Prostate gland (tissue), 2 donors: ENCODE measurements around the gene COMMD6. TPM values are rescaled to one million over a fixed set of nuclear protein-coding genes. Genes with fewer than 3 reads are reported as not detected.

Source experiments
- DNase-seq: peaks from one replicate; pipeline ENCODE4 v3.0.0-alpha.2; 2019; ENCODE audit warnings: low spot score
- H3K27ac ChIP-seq, 2 donors: fragments of 200-600 bp; sonication (generic); 2 replicates each; pipeline ENCODE4 v1.5.1; 2017 to 2019
- H3K27me3 ChIP-seq: fragments of 200-600 bp; sonication (generic); replicated peaks from 2 replicates; pipeline ENCODE4 v1.5.1; 2019; ENCODE audit not compliant: insufficient read depth
- H3K36me3 ChIP-seq, 2 donors: fragments of 200-600 bp; sonication (generic); 1 replicate in 1 of 2; 2 replicates in 1 of 2; pipeline versions ENCODE4 v1.5.1 to v1.8.1; 2017 to 2019
- H3K4me1 ChIP-seq: fragments of 200-600 bp; sonication (generic); replicated peaks from 2 replicates; pipeline ENCODE4 v1.5.1; 2019
- H3K4me3 ChIP-seq, 2 donors: fragments of 200-600 bp; sonication (generic); 2 replicates each; pipeline ENCODE4 v1.5.1; 2017 to 2019
- H3K9me3 ChIP-seq: fragments of 200-600 bp; sonication (generic); 2 replicates; pipeline ENCODE4 v1.5.1; 2017
- POLR2A ChIP-seq: fragments of 450-650 bp; IDR thresholded peaks from one replicate; pipeline ENCODE4 v1.6.1; 2016; ENCODE audit warnings: antibody characterized with exemption, mild to moderate bottlenecking
- POLR2AphosphoS5 ChIP-seq: sonication (generic); formaldehyde crosslinking; IDR thresholded peaks from one replicate; pipeline ENCODE4 v1.6.1; 2017; ENCODE audit warnings: antibody characterized with exemption
- WGBS: methylation state at CpG from one replicate; pipeline ENCODE4 v1.1.5; 2018; 5-methylcytosine and 5-hydroxymethylcytosine counted together
- intact Hi-C: fragments of 100-400 bp; cut with DNase I; formaldehyde crosslinking; loops from one replicate; pipeline ENCODE4 v1.14.2; 2022
- total RNA-seq, 2 donors: library from RNA; depleted of rRNA; stranded (reverse); fragments of >200 nt; gene quantifications; one replicate each; pipeline ENCODE4 v1.1.0, GENCODE V29; 2016
- TF ChIP-seq, protein P1 (sequence below), 4 experiments: fragments of 200-600 bp in 2 of 4; fragments of 450-650 bp in 2 of 4; sonication (generic) in 2 of 4; IDR thresholded peaks; 1 replicate in 3 of 4; 2 replicates in 1 of 4; pipeline ENCODE4 v1.5.1; 2016 to 2019; ENCODE audit warnings: antibody characterized with exemption in 4 of 4, mild to moderate bottlenecking in 2 of 4, moderate library complexity in 2 of 4

Gene COMMD6
- total RNA-seq, 2 donors from 2014 or later = 77.3 to 183 TPM

DNA sequence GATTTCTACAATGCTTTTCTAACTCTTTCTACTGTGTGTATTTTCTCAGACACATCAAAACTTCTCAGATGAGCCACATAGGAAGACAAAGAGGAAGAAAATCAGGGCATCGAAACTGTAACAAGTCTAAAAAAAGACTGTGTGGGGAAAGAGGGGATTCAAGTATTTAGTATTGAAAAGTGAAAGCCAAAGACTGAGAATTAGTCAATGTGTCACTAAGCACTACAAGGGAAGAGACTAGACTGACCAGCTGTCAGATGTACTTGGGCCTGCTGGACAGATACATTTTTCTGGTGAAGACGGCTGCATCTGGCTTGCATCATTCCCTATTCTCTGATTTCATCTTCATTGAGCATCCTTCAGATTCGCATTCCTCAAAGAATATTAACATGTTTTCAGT, 25.4 kb downstream of the COMMD6 start:
- intact Hi-C loops = no loop called here
- H3K9me3 ChIP-seq = no peaks in the 10 kb centered on the region
- no peak for DNase-seq
- no peak overlapping the region for H3K27ac ChIP-seq
- WGBS = 88% methylated on average over 3 of the region's 3 CpGs
- no peaks in the 10 kb centered on the region for H3K4me1 ChIP-seq
- no peak overlapping the region for H3K4me3 ChIP-seq
- no peaks in the 10 kb centered on the region for H3K27me3 ChIP-seq
- TF ChIP-seq POLR2A (no peak), POLR2AphosphoS5 (no peak)
- TF ChIP-seq, protein P1, sequence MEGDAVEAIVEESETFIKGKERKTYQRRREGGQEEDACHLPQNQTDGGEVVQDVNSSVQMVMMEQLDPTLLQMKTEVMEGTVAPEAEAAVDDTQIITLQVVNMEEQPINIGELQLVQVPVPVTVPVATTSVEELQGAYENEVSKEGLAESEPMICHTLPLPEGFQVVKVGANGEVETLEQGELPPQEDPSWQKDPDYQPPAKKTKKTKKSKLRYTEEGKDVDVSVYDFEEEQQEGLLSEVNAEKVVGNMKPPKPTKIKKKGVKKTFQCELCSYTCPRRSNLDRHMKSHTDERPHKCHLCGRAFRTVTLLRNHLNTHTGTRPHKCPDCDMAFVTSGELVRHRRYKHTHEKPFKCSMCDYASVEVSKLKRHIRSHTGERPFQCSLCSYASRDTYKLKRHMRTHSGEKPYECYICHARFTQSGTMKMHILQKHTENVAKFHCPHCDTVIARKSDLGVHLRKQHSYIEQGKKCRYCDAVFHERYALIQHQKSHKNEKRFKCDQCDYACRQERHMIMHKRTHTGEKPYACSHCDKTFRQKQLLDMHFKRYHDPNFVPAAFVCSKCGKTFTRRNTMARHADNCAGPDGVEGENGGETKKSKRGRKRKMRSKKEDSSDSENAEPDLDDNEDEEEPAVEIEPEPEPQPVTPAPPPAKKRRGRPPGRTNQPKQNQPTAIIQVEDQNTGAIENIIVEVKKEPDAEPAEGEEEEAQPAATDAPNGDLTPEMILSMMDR (IDR thresholded peaks at IDR 0.05) = no peak
- H3K36me3 ChIP-seq = no peaks in the 10 kb centered on the region

DNA sequence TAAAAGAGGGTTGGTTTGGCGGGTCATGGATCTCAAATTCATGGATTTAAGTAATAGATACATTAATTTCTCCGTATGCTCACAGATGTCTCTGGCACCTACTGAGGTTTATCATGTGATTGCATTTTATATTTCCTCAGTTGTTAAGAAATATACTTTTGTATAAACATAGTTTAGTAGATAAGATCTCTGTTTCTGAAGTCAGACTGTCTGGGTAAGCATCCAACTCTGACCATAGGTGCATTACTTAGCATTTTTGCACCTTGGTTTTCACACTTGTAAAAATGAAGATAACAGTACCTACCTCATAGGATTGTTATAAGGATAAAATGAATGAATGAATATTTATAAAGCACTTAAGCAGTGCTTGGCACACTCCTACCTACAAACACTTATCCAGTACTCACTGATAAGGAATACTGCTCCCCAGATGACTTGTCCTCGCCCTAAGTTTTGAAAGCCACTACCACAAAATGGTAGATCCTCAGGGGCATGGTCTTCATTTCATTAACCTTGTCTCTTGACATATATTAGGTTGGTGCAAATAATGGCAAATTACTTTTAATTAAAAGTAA, 26.5 kb downstream of the COMMD6 start:
- H3K27me3 ChIP-seq = no peaks in the 10 kb centered on the region
- WGBS = 75% methylated on average over 3 of the region's 3 CpGs
- no peaks in the 10 kb centered on the region for H3K4me1 ChIP-seq
- TF ChIP-seq POLR2AphosphoS5 (no peak), POLR2A (no peak)
- TF ChIP-seq, protein P1 (IDR thresholded peaks at IDR 0.05) = no peak
- no peak overlapping the region for H3K4me3 ChIP-seq
- H3K9me3 ChIP-seq = no peaks in the 10 kb centered on the region
- intact Hi-C loops = no loop called here
- no peaks in the 10 kb centered on the region for H3K36me3 ChIP-seq
- DNase-seq = no peak
- H3K27ac ChIP-seq = no peak overlapping the region

DNA sequence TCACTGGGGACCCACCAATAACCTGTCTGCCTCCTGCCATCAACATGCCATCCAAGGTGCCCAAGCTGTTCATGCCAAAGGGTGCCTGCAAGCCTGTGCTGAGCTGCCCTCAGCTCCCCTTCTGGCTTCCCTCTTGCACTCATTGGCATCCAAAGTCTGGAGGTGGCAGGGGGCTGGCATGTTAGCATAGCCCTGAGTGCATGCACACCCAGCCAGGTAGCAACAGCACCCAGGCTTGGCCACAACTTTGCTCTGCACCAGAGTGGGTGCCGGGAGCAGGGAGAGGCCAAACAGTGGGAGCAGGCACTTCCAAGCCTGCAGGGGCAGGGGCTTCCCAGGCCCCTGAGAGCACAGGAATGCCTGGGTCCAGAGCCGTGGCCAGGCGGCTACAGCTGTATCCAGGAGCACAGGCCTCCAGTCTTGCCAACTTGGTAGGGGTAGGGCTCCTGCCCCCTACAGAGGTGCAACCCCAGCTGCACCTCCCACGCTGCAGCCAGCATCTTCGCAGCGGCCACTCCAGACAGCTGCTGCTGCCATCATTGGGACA, 29.6 kb downstream of the COMMD6 start:
- no peaks in the 10 kb centered on the region for H3K36me3 ChIP-seq
- DNase-seq = no peak
- intact Hi-C loops = no loop called here
- WGBS = 88% methylated on average over 6 of the region's 6 CpGs
- no peak overlapping the region for H3K27ac ChIP-seq
- H3K4me1 ChIP-seq = no peaks in the 10 kb centered on the region
- TF ChIP-seq POLR2A = no peak
- TF ChIP-seq, protein P1 (IDR thresholded peaks at IDR 0.05) = no peak
- no peak for TF ChIP-seq POLR2AphosphoS5
- no peaks in the 10 kb centered on the region for H3K9me3 ChIP-seq
- no peaks in the 10 kb centered on the region for H3K27me3 ChIP-seq
- no peak overlapping the region for H3K4me3 ChIP-seq

DNA sequence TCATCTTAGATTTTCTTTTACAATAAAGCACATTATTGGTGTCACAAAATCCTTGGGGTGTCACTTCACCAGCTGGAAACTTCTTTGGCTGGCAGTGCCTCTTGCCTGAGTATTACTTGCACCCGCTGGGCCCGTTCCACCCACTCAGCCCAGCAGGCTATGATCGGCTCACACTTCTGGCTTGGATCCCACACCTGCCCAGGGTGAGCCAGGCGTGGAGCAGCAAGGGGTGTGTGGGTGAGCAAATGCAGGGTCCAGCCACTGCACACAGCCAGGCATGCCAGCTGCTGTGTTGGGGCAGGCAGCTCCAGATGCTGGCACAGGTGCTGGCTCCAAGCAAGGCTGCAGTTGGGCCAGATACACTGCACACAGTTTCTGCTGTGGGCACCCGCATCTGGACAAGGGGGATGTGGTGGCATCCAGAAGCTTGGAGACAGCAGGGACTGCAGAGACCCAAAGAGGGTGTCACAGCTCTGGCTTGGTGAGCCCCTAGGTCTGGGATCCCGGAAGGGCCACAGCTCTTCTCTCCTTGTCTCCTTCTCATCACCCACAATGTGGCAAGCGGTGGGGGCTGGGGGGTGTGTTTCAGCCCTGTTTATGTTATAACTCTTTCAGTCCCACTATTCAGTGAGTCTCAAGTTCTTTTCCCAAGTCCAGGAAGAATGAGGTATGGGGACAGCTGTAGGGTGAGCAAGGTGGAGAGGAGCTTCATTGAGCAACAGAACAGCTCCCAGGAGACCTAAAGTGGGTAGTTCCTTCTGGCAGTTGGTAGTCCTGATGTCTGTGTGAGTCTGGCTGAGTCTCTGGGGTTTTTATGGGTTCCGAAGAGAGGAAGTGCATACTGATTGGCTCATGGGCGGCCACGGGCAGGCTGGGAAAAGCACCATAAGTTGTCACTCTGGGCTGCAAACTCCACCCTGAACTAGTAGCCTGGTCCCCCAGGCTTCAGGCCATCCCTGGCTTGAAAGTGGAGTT, 30.3 kb downstream of the COMMD6 start:
- H3K4me3 ChIP-seq = no peak overlapping the region
- DNase-seq = no peak
- no peak for TF ChIP-seq POLR2AphosphoS5
- no peak for TF ChIP-seq POLR2A
- TF ChIP-seq, protein P1 (IDR thresholded peaks at IDR 0.05) = no peak
- H3K4me1 ChIP-seq = no peaks in the 10 kb centered on the region
- H3K27me3 ChIP-seq = no peaks in the 10 kb centered on the region
- intact Hi-C loops = no loop called here
- H3K27ac ChIP-seq = no peak overlapping the region
- no peaks in the 10 kb centered on the region for H3K36me3 ChIP-seq
- no peaks in the 10 kb centered on the region for H3K9me3 ChIP-seq
- 60% methylated on average over 10 of the region's 10 CpGs for WGBS
